Thoracic aorta (tissue), 2 donors: Measurements from ENCODE around the gene IFI35. TPM values are rescaled to one million over a fixed set of nuclear protein-coding genes. Genes with fewer than 3 reads are reported as not detected.
"Not testable (repeated sequence)": the region's sequence is repeated elsewhere in the genome, so short reads cannot be mapped to it uniquely, and the experiment has no call there.

Experiments
- ATAC-seq: fragments of 150-250 bp; one replicate; pipeline ENCODE4 v1.8.0; 2017; ENCODE audit warnings: low read depth; ENCODE audit not compliant: insufficient number of reproducible peaks, low FRiP score
- DNase-seq: peaks from one replicate; pipeline ENCODE4 v3.0.0-alpha.2; 2020; ENCODE audit warnings: low spot score
- H3K27ac ChIP-seq, 2 donors: fragments of 200-600 bp; sonication (generic); 1 replicate in 1 of 2; 2 replicates in 1 of 2; pipeline ENCODE4 v1.5.1; 2016; ENCODE audit warnings: mild to moderate bottlenecking in 2 of 2, moderate library complexity in 2 of 2
- H3K27me3 ChIP-seq: fragments of 200-600 bp; sonication (generic); replicated peaks from 2 replicates; pipeline ENCODE4 v1.6.0; 2016; ENCODE audit warnings: mild to moderate bottlenecking; ENCODE audit not compliant: insufficient read depth
- H3K36me3 ChIP-seq: fragments of 200-600 bp; sonication (generic); one replicate; pipeline ENCODE4 v1.5.1; 2016
- H3K4me1 ChIP-seq, 2 donors: fragments of 200-600 bp; sonication (generic); 1 replicate in 1 of 2; 2 replicates in 1 of 2; pipeline versions ENCODE4 v1.5.1 to v1.6.0; 2016; ENCODE audit warnings: low read depth in 2 of 2, mild to moderate bottlenecking in 1 of 2; ENCODE audit not compliant: control insufficient read depth in 1 of 2
- H3K4me3 ChIP-seq: fragments of 200-600 bp; sonication (generic); 2 replicates; pipeline ENCODE4 v1.5.1; 2016; ENCODE audit warnings: mild to moderate bottlenecking
- H3K9me3 ChIP-seq: fragments of 200-600 bp; sonication (generic); 2 replicates; pipeline ENCODE4 v1.5.1; 2016
- CTCF ChIP-seq: fragments of 200-600 bp; sonication (generic); IDR thresholded peaks from one replicate; pipeline ENCODE4 v1.5.1; 2019; ENCODE audit warnings: antibody characterized with exemption
- total RNA-seq, 2 donors: library from RNA; depleted of rRNA; stranded (reverse); fragments of >200 nt; gene quantifications; one replicate each; pipeline versions ENCODE4 v1.1.0 to v1.2.3, GENCODE V29; 2016

Gene IFI35
- total RNA-seq, 2 donors from 2014 or later: 34.4 to 34.8 TPM

GRCh38 chr17:42971589-42971988 is 35.0 kb upstream of the IFI35 start:
- Histone ChIP-seq H3K4me3 (no peak overlapping the region), H3K4me1 (no peaks in the 10 kb centered on the region), H3K9me3 (no peaks in the 10 kb centered on the region), H3K27ac (no peak overlapping the region), H3K27me3 (no peaks in the 10 kb centered on the region), H3K36me3 (no peaks in the 10 kb centered on the region)
- DNase-seq (no peak), ATAC-seq (no peak)
- no peak for TF ChIP-seq CTCF

GRCh38 chr17:42973323-42973722 is 33.3 kb upstream of the IFI35 start:
- not testable (repeated sequence) for H3K4me3 ChIP-seq, H3K4me1 ChIP-seq, H3K36me3 ChIP-seq, H3K9me3 ChIP-seq, H3K27ac ChIP-seq, H3K27me3 ChIP-seq, ATAC-seq, DNase-seq

- ATAC-seq: no peak
- no peak for DNase-seq
- TF ChIP-seq CTCF: no peak
- H3K27me3 ChIP-seq: no peaks in the 10 kb centered on the region
- H3K9me3 ChIP-seq: no peaks in the 10 kb centered on the region
- no peak overlapping the region for H3K4me3 ChIP-seq
- peaks cover 0 to 11% of the 10 kb centered on the region in 2 donors for H3K4me1 ChIP-seq
- H3K36me3 ChIP-seq: no peaks in the 10 kb centered on the region
- H3K27ac ChIP-seq: no peak overlapping the region
These were observed 31.3 kb upstream of the IFI35 start for GRCh38 chr17:42975265-42975664.

- DNase-seq, ATAC-seq: not testable (repeated sequence)
These were observed 30.9 kb upstream of the IFI35 start for GRCh38 chr17:42975701-42976100.

GRCh38 chr17:42979511-42980273 is 26.9 kb upstream of the IFI35 start, which contains the start of gene PTGES3L:
Gene PTGES3L, minus strand, starts transcription at chr17:42980080. Its CDS starts 27 bp downstream, at chr17:42980053.
- Histone ChIP-seq H3K27me3 (no peaks in the 10 kb centered on the region), H3K27ac (peak within 1 kb of the TSS; percentile 61 to 65), H3K4me3 (peak within 1 kb of the TSS; percentile 82), H3K9me3 (no peaks in the 10 kb centered on the region), H3K4me1 (peaks cover 5 to 21% of the 10 kb centered on the region in 2 donors), H3K36me3 (no peaks in the 10 kb centered on the region)
- peak; percentile 42 for ATAC-seq
- TF ChIP-seq CTCF: no peak
- DNase-seq: peak; percentile 22

More at GRCh38 chr17:42975701-42976100, 30.9 kb upstream of the IFI35 start:
- H3K4me1 ChIP-seq: peaks cover 0 to 11% of the 10 kb centered on the region in 2 donors
- H3K27ac ChIP-seq, H3K4me3 ChIP-seq, H3K27me3 ChIP-seq, H3K36me3 ChIP-seq, H3K9me3 ChIP-seq: not testable (repeated sequence)

GRCh38 chr17:42980274-42980765 is 26.3 kb upstream of the IFI35 start, which contains the start of gene RUNDC1:
Gene RUNDC1, plus strand, starts transcription at chr17:42980565. Its CDS starts 12 bp downstream, at chr17:42980577.
- no peak for TF ChIP-seq CTCF

More at GRCh38 chr17:42980274-42980765, 26.3 kb upstream of the IFI35 start, which contains the start of gene RUNDC1:
- Histone ChIP-seq H3K4me3 (peak within 1 kb of the TSS; percentile 82), H3K9me3 (no peaks in the 10 kb centered on the region), H3K27me3 (no peaks in the 10 kb centered on the region), H3K4me1 (peaks cover 5 to 25% of the 10 kb centered on the region in 2 donors), H3K27ac (peak within 1 kb of the TSS; percentile 61 to 65), H3K36me3 (no peaks in the 10 kb centered on the region)
- peak; percentile 78 for DNase-seq
- ATAC-seq: peak; percentile 74
